ENCODE measurements around the gene CMSS1. TPM values are rescaled to one million over a fixed set of nuclear protein-coding genes. Genes with fewer than 3 reads are reported as not detected.

CMSS1 gene
- 48.7 and 84.6 TPM in 2 replicates for total RNA-seq (2016; rRNA removed; fragmentation: Illumina TruSeq; extraction: Trizol)
- total RNA-seq (2016; cell fraction: cytosol; rRNA removed; fragmentation: Illumina TruSeq; extraction: Trizol; ENCODE audit: low read depth) = 22.7 and 23.9 TPM in 2 replicates
- total RNA-seq (2016; cell fraction: insoluble cytoplasmic fraction; rRNA removed; fragmentation: Illumina TruSeq; extraction: Trizol) = 58.0 and 83.6 TPM in 2 replicates
- 35.7 and 38.1 TPM in 2 replicates for total RNA-seq (2016; cell fraction: membrane; rRNA removed; fragmentation: Illumina TruSeq; extraction: Trizol)
- 32.8 and 34.1 TPM in 2 replicates for total RNA-seq (2016; cell fraction: nucleus; rRNA removed; fragmentation: Illumina TruSeq; extraction: Trizol)
- polyA plus RNA-seq (2011; rRNA removed) = 4.2 and 6.4 TPM in 2 replicates
- 2.9 and 4.7 TPM in 2 replicates for polyA plus RNA-seq (2011; cell fraction: cytosol; rRNA removed)
- polyA plus RNA-seq (2011; cell fraction: nucleus; rRNA removed) = 1.4 and 2.2 TPM in 2 replicates
- polyA plus RNA-seq (2012) = 21.0 and 28.1 TPM in 2 replicates
- polyA plus RNA-seq (2016; cell fraction: cytosol; fragmentation: Illumina TruSeq; extraction: Trizol; ENCODE audit: low read depth) = 25.4 and 39.7 TPM in 2 replicates
- 89.7 and 91.9 TPM in 2 replicates for polyA plus RNA-seq (2016; cell fraction: insoluble cytoplasmic fraction; fragmentation: Illumina TruSeq; extraction: Trizol; ENCODE audit: low read depth)
- polyA plus RNA-seq (2016; cell fraction: membrane; fragmentation: Illumina TruSeq; extraction: Trizol; ENCODE audit: low read depth) = 36.2 and 40.4 TPM in 2 replicates
- 38.0 and 40.1 TPM in 2 replicates for polyA plus RNA-seq (2016; cell fraction: nucleus; fragmentation: Illumina TruSeq; extraction: Trizol; ENCODE audit: insufficient read depth, low read depth)
- polyA minus RNA-seq (2011; rRNA and poly(A)+ RNA removed; ENCODE audit: low replicate concordance) = 6.4 and 8.1 TPM in 2 replicates
- 5.3 and 6.2 TPM in 2 replicates for polyA minus RNA-seq (2011; cell fraction: cytosol; rRNA and poly(A)+ RNA removed)
- polyA minus RNA-seq (2011; cell fraction: nucleus; rRNA and poly(A)+ RNA removed) = 8.4 and 9.8 TPM in 2 replicates
- Bru-seq, nascent RNA = percentile 64 among the genes with signal in this experiment
- BruChase-seq, experiment 1, labeled RNA remaining after a 6-hour chase = percentile 58 among the genes with signal in this experiment
- percentile 68 among the genes with signal in this experiment for BruChase-seq, experiment 2, labeled RNA remaining after a 2-hour chase
- long read RNA-seq, experiment 1, partial matches to known transcripts = 4 of 10 reads
- long read RNA-seq, experiment 1, other reads (novel, unspliced or antisense) = 6 of 10 reads
- long read RNA-seq, experiment 2, partial matches to known transcripts = 4 of 9 reads
- long read RNA-seq, experiment 2, other reads (novel, unspliced or antisense) = 5 of 9 reads

DNA sequence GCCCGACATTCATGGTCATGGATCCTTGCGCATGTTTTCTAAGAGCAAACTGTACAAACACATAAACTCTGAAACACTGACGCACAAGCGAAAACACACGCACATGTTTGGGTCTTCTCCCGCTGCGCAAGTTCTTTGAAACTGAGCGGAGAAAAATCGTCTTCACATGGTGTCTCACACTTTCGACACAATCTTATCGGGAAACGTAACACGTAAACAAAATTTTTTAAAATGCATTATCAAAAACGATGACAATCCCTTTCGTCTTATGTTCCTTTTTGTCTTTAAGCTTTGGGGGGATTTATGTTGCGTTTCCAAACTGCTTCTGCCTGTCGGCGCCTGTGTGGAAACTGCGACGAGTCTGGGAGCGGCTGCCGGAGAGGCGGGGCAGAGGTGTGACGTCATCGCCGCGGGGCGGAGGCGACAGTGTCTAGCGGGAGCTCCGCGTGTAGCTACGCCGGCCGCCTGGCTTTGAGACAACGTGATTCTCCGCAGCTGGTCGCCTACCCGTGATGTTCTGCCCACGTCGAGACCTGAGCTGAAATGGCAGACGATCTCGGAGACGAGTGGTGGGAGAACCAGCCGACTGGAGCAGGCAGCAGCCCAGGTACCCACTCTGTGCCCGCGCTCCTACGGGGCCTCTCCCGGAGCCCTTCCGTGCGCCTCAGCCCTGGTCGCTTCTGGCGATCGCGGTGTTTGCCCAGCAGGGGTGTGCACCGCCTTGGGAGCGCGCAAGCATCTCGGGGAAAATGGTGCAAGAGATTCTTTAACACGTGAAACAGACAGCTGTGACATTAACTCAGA lies at the start of gene CMSS1:
Gene CMSS1, plus strand, starts transcription at position 426 of the 804 bp plus-strand sequence.
- Histone ChIP-seq H3K9me3 (ENCODE audit: low read length) (no peaks in the 10 kb centered on the region), H3K4me1 (ENCODE audit: insufficient read depth, low read length) (peaks cover 22% of the 10 kb centered on the region), H3K27me3 (ENCODE audit: control insufficient read depth in 1 of 2, insufficient read depth in 2 of 2, low read length in 2 of 2) (no peaks in the 10 kb centered on the region; a peak in 1 of 5 replicates), H3K9ac (ENCODE audit: insufficient read depth, low read depth, low read length) (peak within 1 kb of the TSS; percentile 83), H3K36me3 (replicated peaks in 1 of 2; ENCODE audit: control insufficient read depth in 1 of 2, insufficient read depth in 2 of 2, low read length in 2 of 2) (no peaks in the 10 kb centered on the region), H3K79me2 (ENCODE audit: insufficient read depth, low read length) (peaks cover 15% of the 10 kb centered on the region), H3K27ac (ENCODE audit: extremely low read length, insufficient read depth, low read length) (peak within 1 kb of the TSS; percentile 82), H4K20me1 (ENCODE audit: insufficient read depth, low read length) (no peaks in the 10 kb centered on the region), H3K4me2 (ENCODE audit: low read depth, low read length) (peak within 1 kb of the TSS; percentile 91), H3K4me3 (replicated peaks in 1 of 3; ENCODE audit: insufficient read depth in 1 of 3, low read depth in 2 of 3, low read length in 3 of 3) (peak within 1 kb of the TSS; percentile 74 to 90 (median 86)), H2AFZ (ENCODE audit: low read length) (peak within 1 kb of the TSS; percentile 93)
- POLR2A ChIA-PET = interaction anchor here (0.6 to 1.3 kb wide), 5 partner anchors 15 to 584 kb away, joined by 3 to 5 read pairs (median 4); partner anchors contain the start of genes LNP1, TBC1D23 and TOMM70
- ATAC-seq = peak; percentile 98
- 2% methylated on average over 37 of the region's 60 CpGs for WGBS (ENCODE audit: low lambda C conversion rate)
- CTCF ChIA-PET (ENCODE audit: low intra/inter-chr PET ratio, low total read pairs) = no interaction called here
- TSS peak; percentile 77 for BruUV-seq (replicated peaks)
- in situ Hi-C loops (cut with HindIII; ENCODE audit: extremely low pct_ligation_motif_present, low pct_unique_long_range_greater_than_20kb) = loop anchor here (25.0 kb wide), 1 partner anchor 895 kb away; the partner anchor contains the start of gene TFG
- intact Hi-C loops (cut with micrococcal nuclease; ENCODE audit: unreplicated experiment) = loop anchor here (10.0 kb wide), 1 partner anchor 897 kb away; no protein-coding TSS in a partner anchor
- DNase-seq (ENCODE audit: low spot score) = peak; percentile 77
- peak; percentile 56 for FAIRE-seq
- TF ChIP-seq CCAR2 (optimal IDR thresholded peaks at IDR 0.05; ENCODE audit: low read depth, low read length) (no peak), ZNF670 (CRISPR knock-in tag; IDR thresholded peaks at IDR 0.05; ENCODE audit: borderline replicate concordance) (peak; percentile 96), ZFP1 (CRISPR knock-in tag; IDR thresholded peaks at IDR 0.05) (no peak), ZNF333 (CRISPR knock-in tag; IDR thresholded peaks at IDR 0.05; ENCODE audit: borderline replicate concordance) (no peak), HOXA9 (CRISPR knock-in tag; IDR thresholded peaks at IDR 0.05; ENCODE audit: borderline replicate concordance) (no peak), KLF13 (CRISPR knock-in tag; IDR thresholded peaks at IDR 0.05) (0 out of 2 replicates have a peak, but pooled peaks have one; percentile 32), REPIN1 (CRISPR knock-in tag; IDR thresholded peaks at IDR 0.05; ENCODE audit: borderline replicate concordance, low read depth) (peak; percentile 75), ZNF17 (CRISPR knock-in tag; IDR thresholded peaks at IDR 0.05) (no peak), NCOR1 (IDR thresholded peaks at IDR 0.05; ENCODE audit: borderline replicate concordance, low read length) (peak; percentile 57; the same call in 1 of the 2 replicates), NONO (IDR thresholded peaks at IDR 0.05) (no peak), NONO (CRISPR knock-in tag; conservative IDR thresholded peaks at IDR 0.05) (peak; percentile 89), THAP11 (CRISPR knock-in tag; IDR thresholded peaks at IDR 0.05) (peak; percentile 87), KMT2A (CRISPR knock-in tag; IDR thresholded peaks at IDR 0.05) (peak; percentile 92; the same call in 1 of the 2 replicates), ZBTB20 (CRISPR knock-in tag; IDR thresholded peaks at IDR 0.05; ENCODE audit: borderline replicate concordance, low read depth) (no peak), AGO2 (optimal IDR thresholded peaks at IDR 0.05; ENCODE audit: low read depth, low read length) (no peak), ZSCAN21 (CRISPR knock-in tag; IDR thresholded peaks at IDR 0.05; ENCODE audit: borderline replicate concordance) (no peak), CCDC6 (CRISPR knock-in tag; IDR thresholded peaks at IDR 0.05) (no peak), NCOA2 (CRISPR knock-in tag; IDR thresholded peaks at IDR 0.05) (peak; percentile 28; the same call in 1 of the 2 replicates), AHR (CRISPR knock-in tag; IDR thresholded peaks at IDR 0.05) (peak; percentile 82; the same call in 1 of the 2 replicates), SALL1 (CRISPR knock-in tag; IDR thresholded peaks at IDR 0.05) (peak; percentile 70; the same call in 1 of the 2 replicates), HOXA3 (CRISPR knock-in tag; IDR thresholded peaks at IDR 0.05) (peak; percentile 98)

Measured in HepG2 (cell line).